HG03060 (cell line): ENCODE results near the gene SLC22A6.

Source experiments
- ATAC-seq: cut with Tn5 transposase; IDR thresholded peaks from one replicate; pipeline ENCODE4 v1.9.1; 2021; ENCODE audit warnings: low read depth, moderate number of reproducible peaks; ENCODE audit not compliant: unreplicated experiment

Gene SLC22A6, protein sequence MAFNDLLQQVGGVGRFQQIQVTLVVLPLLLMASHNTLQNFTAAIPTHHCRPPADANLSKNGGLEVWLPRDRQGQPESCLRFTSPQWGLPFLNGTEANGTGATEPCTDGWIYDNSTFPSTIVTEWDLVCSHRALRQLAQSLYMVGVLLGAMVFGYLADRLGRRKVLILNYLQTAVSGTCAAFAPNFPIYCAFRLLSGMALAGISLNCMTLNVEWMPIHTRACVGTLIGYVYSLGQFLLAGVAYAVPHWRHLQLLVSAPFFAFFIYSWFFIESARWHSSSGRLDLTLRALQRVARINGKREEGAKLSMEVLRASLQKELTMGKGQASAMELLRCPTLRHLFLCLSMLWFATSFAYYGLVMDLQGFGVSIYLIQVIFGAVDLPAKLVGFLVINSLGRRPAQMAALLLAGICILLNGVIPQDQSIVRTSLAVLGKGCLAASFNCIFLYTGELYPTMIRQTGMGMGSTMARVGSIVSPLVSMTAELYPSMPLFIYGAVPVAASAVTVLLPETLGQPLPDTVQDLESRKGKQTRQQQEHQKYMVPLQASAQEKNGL

DNA sequence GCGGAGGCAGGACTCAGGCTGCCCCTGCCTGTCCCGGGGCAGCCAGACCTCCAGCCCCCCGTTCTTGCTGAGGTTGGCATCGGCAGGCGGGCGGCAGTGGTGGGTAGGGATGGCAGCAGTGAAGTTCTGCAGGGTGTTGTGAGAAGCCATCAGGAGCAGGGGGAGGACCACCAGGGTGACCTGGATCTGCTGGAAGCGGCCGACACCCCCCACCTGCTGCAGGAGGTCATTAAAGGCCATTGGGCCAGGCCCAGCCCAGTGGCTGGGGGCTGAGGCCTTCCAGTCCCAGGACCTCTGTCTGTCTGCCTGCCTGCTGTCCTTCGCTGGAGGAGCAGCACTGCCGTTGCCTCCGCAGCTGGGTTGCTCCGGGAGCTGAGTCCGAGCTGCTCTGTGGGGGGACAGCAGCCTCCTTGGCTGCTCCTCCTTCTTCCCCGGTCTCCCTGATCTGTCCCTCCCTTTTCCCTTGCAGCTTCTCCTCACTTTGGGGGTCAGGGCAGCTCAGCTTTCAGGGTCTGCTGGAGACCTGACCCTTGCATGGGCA lies at the start of gene SLC22A6:
Gene SLC22A6 (minus strand): TSS at position 517 of the 541 bp plus-strand sequence. CDS start 277 bp downstream, at position 240.
- no peak for ATAC-seq

GRCh38 chr11:63032457-63032856 lies 47.7 kb upstream of the SLC22A6 start:
- no peak for ATAC-seq

GRCh38 chr11:63023841-63024648 lies 39.3 kb upstream of the SLC22A6 start:
- no peak for ATAC-seq

- ATAC-seq = no peak
Observed at GRCh38 chr11:63023222-63023814, 38.6 kb upstream of the SLC22A6 start.

GRCh38 chr11:63022441-63022840 lies 37.7 kb upstream of the SLC22A6 start:
- no peak for ATAC-seq

- ATAC-seq = no peak
Observed at GRCh38 chr11:63020671-63021291, 36.0 kb upstream of the SLC22A6 start.

GRCh38 chr11:63019506-63019905 lies 34.7 kb upstream of the SLC22A6 start:
- ATAC-seq = no peak

GRCh38 chr11:63017306-63017974 lies 32.7 kb upstream of the SLC22A6 start:
- ATAC-seq = no peak

- ATAC-seq = no peak
Observed at GRCh38 chr11:63015521-63016215, 30.9 kb upstream of the SLC22A6 start, which contains the start of gene SLC22A8. TSS of gene SLC22A8 (minus strand) at chr11:63015841. CDS start at chr11:63014958, 883 bp downstream.

DNA sequence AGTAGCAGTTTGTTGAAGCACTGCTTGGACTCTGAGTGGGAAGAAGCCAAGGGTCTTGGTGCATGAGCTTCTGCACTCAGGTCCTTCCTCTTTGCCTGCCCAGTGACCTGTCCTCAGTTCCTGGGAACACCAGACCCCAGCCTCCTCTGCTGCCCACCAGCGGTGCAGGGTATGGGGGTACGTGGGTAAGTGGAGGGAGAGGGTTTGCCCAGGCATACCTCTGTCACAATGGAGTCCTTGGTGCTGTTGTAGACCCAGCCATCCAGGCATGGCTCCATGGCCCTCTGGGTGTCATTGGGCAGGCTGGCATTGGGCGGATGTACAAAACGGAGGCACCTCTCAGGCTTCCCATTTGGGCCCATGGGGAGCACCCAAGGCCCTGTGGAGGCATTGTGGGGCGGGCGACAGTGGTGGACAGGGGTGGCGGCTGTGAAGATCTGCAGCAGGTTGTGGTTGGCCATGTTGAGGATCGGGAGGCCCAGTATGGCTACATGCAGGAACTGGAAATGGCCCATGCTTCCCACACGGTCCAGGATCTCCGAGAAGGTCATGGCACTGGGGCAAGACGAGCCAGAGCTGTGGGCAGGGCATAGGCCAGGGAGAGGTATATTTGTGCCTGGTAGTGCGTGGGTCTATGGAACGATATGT lies 29.8 kb upstream of the SLC22A6 start:
- ATAC-seq = no peak

GRCh38 chr11:63012839-63013238 lies 28.1 kb upstream of the SLC22A6 start:
- no peak for ATAC-seq

DNA sequence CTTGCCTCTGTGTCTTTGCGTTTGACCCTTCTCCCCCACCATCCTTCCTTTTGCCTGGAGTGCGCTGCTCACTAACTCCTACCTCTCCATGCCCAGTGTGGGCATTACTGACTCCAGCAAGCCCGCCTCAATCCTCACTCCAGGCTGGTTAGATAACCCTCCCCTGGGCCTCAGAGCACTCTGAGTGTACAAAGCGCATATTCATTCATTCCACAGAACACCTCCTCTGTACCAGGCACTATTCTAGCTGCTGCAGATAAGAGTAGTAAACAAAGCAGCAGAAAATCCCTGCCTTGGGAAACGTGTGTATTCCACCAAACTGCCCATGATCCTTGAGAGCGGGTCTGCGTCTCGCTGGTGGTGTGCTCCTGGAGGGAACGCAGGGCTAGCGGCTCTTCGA lies 27.7 kb upstream of the SLC22A6 start:
- no peak for ATAC-seq

DNA sequence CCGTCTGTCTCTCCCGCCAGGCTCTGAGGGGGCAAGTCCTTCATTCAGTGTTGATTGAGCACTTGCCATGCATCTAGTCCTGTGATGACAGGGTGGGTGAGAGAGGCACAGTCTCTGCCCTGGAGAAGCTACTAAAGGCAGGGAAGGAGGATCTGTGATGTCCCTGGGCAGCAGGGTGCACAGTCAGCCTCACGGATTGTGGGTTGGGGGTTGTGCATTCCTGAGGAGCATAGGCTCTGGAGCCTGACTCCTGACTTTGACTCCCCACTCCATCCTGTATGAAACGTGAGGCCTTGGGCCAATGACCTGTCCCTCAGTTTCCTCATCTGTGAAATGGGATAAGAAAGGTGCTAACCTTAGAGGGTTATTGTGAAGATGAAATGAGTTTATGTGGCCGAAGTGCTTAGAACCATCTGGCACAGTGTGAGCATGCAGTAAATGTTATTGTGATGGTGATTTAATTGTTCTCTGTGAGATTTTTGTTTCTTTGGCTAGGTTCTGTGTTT lies 26.2 kb upstream of the SLC22A6 start:
- ATAC-seq = no peak

GRCh38 chr11:63007920-63008319 lies 23.2 kb upstream of the SLC22A6 start:
- ATAC-seq = no peak

- no peak for ATAC-seq
Observed at GRCh38 chr11:63001456-63001855, 16.7 kb upstream of the SLC22A6 start.

- ATAC-seq = no peak
Observed at GRCh38 chr11:62999649-63000048, 14.9 kb upstream of the SLC22A6 start.

GRCh38 chr11:62999156-62999555 lies 14.4 kb upstream of the SLC22A6 start:
- ATAC-seq = no peak

GRCh38 chr11:62996271-62996670 lies 11.5 kb upstream of the SLC22A6 start:
- ATAC-seq = no peak
